GM12892 (cell line): ENCODE data around the gene CD37.
"Not testable (repeated sequence)": the region's sequence is repeated elsewhere in the genome, so short reads cannot be mapped to it uniquely, and the experiment has no call there.

Source experiments
- POLR2A ChIP-seq: IDR thresholded peaks from 2 replicates; pipeline ENCODE4 v1.6.1; 2011; ENCODE audit warnings: low read depth, low read length, control low read depth
- POLR2AphosphoS5 ChIP-seq: IDR thresholded peaks from 2 replicates; pipeline ENCODE4 v1.6.1; 2011; ENCODE audit warnings: low read depth, low read length, control low read depth

- TF ChIP-seq POLR2AphosphoS5, POLR2A: not testable (repeated sequence)
Observed at GRCh38 chr19:49331187-49331586, 4.0 kb upstream of the CD37 start.
